Measurements from ENCODE around the gene AFG1L.

AFG1L gene

GRCh38 chr6:108251252-108251651, 43.6 kb upstream of the AFG1L start:
- no peak overlapping the region for H3K4me3 ChIP-seq (replicated peaks; ENCODE audit: insufficient read depth, low read length)
- no peak for TF ChIP-seq POLR2AphosphoS5 (IDR thresholded peaks at IDR 0.05; ENCODE audit: low read depth)
- TF ChIP-seq SPI1 (IDR thresholded peaks at IDR 0.05; ENCODE audit: borderline replicate concordance, low read depth): no peak
- TF ChIP-seq CTCF (IDR thresholded peaks at IDR 0.05; ENCODE audit: insufficient read depth, low read length): no peak
- no peak for TF ChIP-seq REST (IDR thresholded peaks at IDR 0.05; ENCODE audit: insufficient replicate concordance, low read depth)
- TF ChIP-seq GABPA (IDR thresholded peaks at IDR 0.05; ENCODE audit: low read depth): no peak
- DNase-seq (ENCODE audit: low read depth in 1 of 2, low spot score in 1 of 2): peak in 1 of 2 experiments; percentile 9
- no peaks in the 10 kb centered on the region for H3K27me3 ChIP-seq (ENCODE audit: insufficient read depth, poor library complexity, severe bottlenecking)
- no peak overlapping the region for H3K27ac ChIP-seq (replicated peaks)

GRCh38 chr6:108252055-108252454, 42.8 kb upstream of the AFG1L start:
- H3K4me3 ChIP-seq (replicated peaks; ENCODE audit: insufficient read depth, low read length): no peak overlapping the region
- no peak overlapping the region for H3K27ac ChIP-seq (replicated peaks)
- no peak for DNase-seq (ENCODE audit: low read depth in 1 of 2, low spot score in 1 of 2)
- TF ChIP-seq GABPA (IDR thresholded peaks at IDR 0.05; ENCODE audit: low read depth) (no peak), SPI1 (IDR thresholded peaks at IDR 0.05; ENCODE audit: borderline replicate concordance, low read depth) (no peak), REST (IDR thresholded peaks at IDR 0.05; ENCODE audit: insufficient replicate concordance, low read depth) (no peak), CTCF (IDR thresholded peaks at IDR 0.05; ENCODE audit: insufficient read depth, low read length) (no peak), POLR2AphosphoS5 (IDR thresholded peaks at IDR 0.05; ENCODE audit: low read depth) (no peak)
- H3K27me3 ChIP-seq (ENCODE audit: insufficient read depth, poor library complexity, severe bottlenecking): no peaks in the 10 kb centered on the region

- Histone ChIP-seq H3K27me3 (ENCODE audit: insufficient read depth, poor library complexity, severe bottlenecking) (no peaks in the 10 kb centered on the region), H3K27ac (replicated peaks) (no peak overlapping the region), H3K4me3 (replicated peaks; ENCODE audit: insufficient read depth, low read length) (no peak overlapping the region)
- TF ChIP-seq CTCF (IDR thresholded peaks at IDR 0.05; ENCODE audit: insufficient read depth, low read length): no peak
- no peak for TF ChIP-seq GABPA (IDR thresholded peaks at IDR 0.05; ENCODE audit: low read depth)
- TF ChIP-seq REST (IDR thresholded peaks at IDR 0.05; ENCODE audit: insufficient replicate concordance, low read depth): no peak
- TF ChIP-seq SPI1 (IDR thresholded peaks at IDR 0.05; ENCODE audit: borderline replicate concordance, low read depth): no peak
- TF ChIP-seq POLR2AphosphoS5 (IDR thresholded peaks at IDR 0.05; ENCODE audit: low read depth): no peak
- no peak for DNase-seq (ENCODE audit: low read depth in 1 of 2, low spot score in 1 of 2)
Observed at GRCh38 chr6:108253241-108253640, 41.6 kb upstream of the AFG1L start.

All from HL-60 (cell line).